GM21381 (cell line): Measurements from ENCODE around the gene HS6ST1.

Experiments
- ATAC-seq: cut with Tn5 transposase; IDR thresholded peaks from one replicate; pipeline ENCODE4 v1.9.1; 2021; ENCODE audit warnings: mild to moderate bottlenecking, moderate library complexity; ENCODE audit not compliant: unreplicated experiment

The HS6ST1 gene

GRCh38 chr2:128300151-128301020, 18.3 kb downstream of the HS6ST1 start:
- ATAC-seq: no peak

- ATAC-seq: no peak
Observed at GRCh38 chr2:128299628-128300027, 19.0 kb downstream of the HS6ST1 start.

- ATAC-seq: no peak
Observed at GRCh38 chr2:128298846-128299507, 19.7 kb downstream of the HS6ST1 start.

GRCh38 chr2:128298286-128298685, 20.4 kb downstream of the HS6ST1 start:
- no peak for ATAC-seq

GRCh38 chr2:128293870-128294455, 24.7 kb downstream of the HS6ST1 start:
- ATAC-seq: no peak

GRCh38 chr2:128293426-128293755, 25.3 kb downstream of the HS6ST1 start:
- no peak for ATAC-seq

- no peak for ATAC-seq
Observed at GRCh38 chr2:128292599-128293425, 25.9 kb downstream of the HS6ST1 start.

GRCh38 chr2:128291844-128292598, 26.6 kb downstream of the HS6ST1 start:
- ATAC-seq: no peak

GRCh38 chr2:128291161-128291843, 27.4 kb downstream of the HS6ST1 start:
- no peak for ATAC-seq

- ATAC-seq: no peak
Observed at GRCh38 chr2:128290356-128290755, 28.3 kb downstream of the HS6ST1 start.

- no peak for ATAC-seq
Observed at GRCh38 chr2:128289439-128289838, 29.2 kb downstream of the HS6ST1 start.

GRCh38 chr2:128288781-128289180, 29.9 kb downstream of the HS6ST1 start:
- ATAC-seq: no peak

GRCh38 chr2:128287780-128288735, 30.6 kb downstream of the HS6ST1 start:
- ATAC-seq: no peak

GRCh38 chr2:128286905-128287779, 31.5 kb downstream of the HS6ST1 start:
- ATAC-seq: no peak

- ATAC-seq: no peak
Observed at GRCh38 chr2:128286011-128286721, 32.5 kb downstream of the HS6ST1 start.

GRCh38 chr2:128285329-128285931, 33.2 kb downstream of the HS6ST1 start:
- ATAC-seq: no peak

GRCh38 chr2:128284841-128285240, 33.8 kb downstream of the HS6ST1 start:
- ATAC-seq: no peak
